Glomerular endothelial cell (primary cell): Measurements from ENCODE around the gene AGTRAP. TPM values are rescaled to one million over a fixed set of nuclear protein-coding genes. Genes with fewer than 3 reads are reported as not detected.

ENCODE experiments used
- DNase-seq: peaks from one replicate; pipeline ENCODE4 v3.0.0-alpha.2; 2011; ENCODE audit warnings: low read depth, low spot score; ENCODE audit errors: extremely low read depth
- total RNA-seq: library from RNA; depleted of rRNA; stranded (reverse); fragments of >200 nt; gene quantifications from 2 replicates; pipeline ENCODE4 v1.2.3, GENCODE V29; 2015

AGTRAP gene
- total RNA-seq, 1 donor from 2014 or later: 54.1 TPM

DNA sequence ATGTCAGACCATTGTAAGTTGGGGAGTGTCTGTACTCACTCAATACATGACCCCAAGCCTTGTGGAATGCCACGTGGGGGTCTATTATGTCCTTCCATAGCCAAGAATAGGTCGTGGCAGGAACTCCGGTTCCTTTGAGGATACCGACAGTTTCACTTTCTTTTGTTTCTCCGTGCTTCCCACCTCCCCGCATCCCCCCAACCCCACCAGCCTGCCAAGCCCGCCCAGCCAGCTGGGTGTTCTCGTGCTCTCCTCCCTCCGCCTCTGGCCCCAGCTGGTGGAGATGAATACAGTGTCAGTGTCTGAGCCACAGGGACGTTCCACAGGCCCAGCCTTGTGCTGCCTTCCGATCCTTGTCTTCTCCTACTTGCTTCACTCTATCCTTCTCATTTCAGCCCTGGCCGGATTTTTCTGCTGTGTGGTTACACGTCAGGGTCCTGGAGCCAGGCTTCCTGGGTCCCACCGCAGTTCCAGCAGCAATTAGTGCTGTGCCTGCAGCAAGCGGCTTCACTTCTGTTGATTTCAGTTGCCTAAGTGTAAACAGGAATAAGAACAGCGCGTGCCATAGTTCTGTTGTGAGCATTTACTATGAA, 4.1 kb upstream of the AGTRAP start:
- no peak for DNase-seq

DNA sequence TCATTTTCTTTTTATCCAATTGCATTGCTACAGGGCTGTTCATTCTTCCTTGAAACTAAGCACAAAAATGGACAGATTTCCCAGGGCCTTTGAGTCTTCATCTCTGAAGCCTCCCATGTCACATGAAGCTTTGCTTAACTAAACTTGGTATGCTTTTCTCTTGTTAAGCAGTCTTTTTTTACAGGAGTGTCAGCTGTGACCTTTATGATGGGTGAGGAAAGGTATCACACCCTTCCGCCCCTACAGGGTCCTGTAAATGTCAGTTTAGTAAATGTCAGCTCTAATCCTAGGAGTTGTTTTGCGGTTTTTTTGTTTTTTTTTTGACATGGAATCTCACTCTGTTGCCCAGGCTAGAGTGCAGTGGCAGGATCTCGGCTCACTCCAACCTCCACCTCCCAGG, 2.6 kb upstream of the AGTRAP start:
- DNase-seq: no peak

GRCh38 chr1:11735531-11735853, 444 bp upstream of the AGTRAP start:
- no peak for DNase-seq

DNA sequence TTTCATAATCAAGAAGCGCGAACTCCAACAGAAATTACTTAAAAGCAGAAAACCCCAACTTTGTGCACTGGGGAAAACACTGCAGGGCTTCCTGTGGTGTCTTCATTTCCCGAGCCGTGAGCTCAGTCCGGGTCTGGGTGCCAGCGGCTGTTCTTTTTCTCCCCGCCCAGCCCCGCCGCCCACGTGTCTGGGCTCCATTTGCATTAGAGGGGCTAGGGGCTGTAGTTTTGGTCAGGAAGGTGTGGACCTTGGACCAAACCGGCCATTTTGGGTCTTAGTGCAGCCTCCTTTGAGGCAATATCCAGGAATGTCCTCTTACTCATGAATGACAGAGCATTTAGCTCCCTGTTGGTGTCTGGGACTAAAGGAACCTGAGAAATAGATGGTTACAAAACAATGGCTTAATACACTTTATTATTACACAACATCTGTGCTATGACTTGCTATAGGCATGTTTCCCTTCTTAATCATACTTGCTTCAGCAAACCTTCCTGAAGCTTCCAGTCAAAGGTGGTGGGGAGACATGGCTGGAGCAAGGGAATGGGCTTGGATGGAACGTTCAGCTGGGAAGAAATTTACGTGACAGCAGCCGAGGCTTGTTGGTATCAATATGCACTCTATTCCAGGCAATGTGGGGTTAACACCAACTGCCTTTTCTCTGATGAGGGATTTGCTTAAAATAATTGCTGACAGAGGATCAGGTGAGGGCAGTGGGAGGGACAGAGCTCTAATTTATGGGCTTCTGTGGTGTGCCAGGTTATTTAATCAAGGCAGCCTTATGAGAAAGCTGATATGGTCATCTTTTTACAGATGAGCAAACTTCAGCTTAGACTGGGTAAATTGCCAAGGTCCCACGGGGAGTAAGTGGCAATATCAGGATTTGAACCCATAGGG, 1.1 kb downstream of the AGTRAP start:
- no peak for DNase-seq

DNA sequence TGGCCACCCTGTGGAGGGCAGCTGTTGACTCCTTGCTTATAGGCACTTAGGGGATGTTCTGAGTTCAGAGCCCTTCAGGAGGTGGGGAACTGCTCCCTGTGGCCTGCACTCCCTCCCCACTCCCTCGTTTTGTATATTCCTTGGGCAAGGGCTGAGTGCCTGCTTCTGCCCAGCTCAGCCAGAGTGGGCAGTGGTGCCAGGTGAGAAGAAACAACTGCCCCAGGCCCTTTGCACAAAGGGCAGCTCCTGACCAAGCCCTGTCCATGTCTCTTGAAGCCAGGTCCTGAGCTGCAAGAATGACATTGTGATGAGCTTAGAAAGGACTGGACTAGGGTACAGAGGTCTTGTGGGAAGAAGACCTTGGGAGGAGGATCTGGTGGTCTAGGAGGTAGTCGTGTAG, 2.2 kb downstream of the AGTRAP start:
- DNase-seq: no peak

GRCh38 chr1:11738783-11739182, 2.8 kb downstream of the AGTRAP start:
- no peak for DNase-seq

DNA sequence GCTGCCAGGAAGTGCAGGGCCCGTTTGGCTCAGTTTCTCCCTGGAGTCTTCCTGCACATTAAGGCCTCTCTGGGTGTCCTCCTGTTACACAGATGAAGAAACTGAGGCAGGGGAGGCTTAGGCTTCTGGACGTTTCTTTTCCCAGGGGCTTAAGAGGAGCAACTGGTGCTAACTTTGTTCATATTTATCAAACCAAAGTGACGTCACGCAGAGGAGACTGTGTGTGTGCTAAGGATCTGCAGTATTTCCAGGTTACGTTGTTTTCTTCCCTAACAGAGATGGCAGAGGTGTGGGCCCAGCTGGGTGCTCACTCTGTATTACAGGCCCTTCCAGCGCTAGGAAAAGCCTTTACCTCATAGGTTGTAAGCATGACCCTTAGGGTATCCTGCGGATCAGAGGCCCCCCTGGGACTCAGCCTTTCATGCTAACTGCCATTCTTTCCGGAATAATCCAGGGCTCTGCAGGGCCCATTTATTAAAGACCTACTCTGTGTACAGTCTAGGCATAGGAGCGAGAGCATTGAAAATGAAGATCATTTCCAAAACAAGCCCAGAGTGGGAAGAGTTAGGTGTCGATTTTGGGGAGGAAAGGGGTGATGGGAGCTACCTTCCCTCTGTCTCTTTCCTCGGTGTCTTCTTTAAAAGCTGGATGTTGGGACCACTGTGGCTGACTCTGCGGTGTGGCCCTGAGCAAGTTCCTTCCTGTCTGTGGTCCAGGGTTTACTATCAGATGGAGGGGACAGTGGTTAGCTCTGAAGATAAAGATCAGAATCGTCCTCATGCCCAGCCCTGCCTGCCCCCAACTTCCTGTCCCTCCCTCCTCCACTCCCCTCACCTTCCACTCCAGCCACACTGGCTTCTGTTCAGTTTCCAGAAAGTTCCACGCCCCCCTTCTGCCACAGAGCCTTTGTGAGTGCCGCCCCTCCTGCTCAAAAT, 4.6 kb downstream of the AGTRAP start:
- no peak for DNase-seq

- no peak for DNase-seq
Observed at GRCh38 chr1:11741482-11741881, 5.5 kb downstream of the AGTRAP start.

DNA sequence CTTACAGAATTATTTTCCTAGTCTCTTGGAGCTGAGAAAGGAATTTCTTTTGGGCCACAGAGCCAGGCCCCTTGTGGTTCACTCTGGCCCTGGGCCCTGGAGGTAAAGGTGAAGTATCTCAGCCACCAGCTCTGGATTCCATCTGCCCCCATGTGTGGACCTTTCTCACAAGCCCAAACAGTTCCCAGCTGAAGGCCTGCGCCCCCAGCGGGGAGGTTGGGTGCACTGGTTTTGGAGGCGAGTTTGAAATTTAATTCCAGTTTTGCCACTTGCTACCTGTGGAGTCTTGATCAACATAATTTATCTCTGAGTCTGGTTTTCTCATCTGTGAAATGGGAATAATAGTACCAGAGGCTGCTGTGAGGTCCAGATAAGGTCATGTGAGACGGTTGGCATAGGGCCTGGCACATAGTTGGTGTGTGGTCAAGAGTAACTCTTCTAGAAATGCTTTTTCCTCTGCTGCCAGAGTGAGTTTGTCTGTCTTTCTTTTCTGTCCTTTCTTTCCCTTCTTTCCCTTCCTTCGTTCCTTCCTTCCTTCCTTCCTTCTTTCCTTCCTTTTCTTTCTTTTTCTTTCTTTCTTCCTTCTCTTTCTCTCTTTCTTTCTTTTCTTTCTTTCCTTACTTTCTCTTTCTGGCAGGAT, 6.1 kb downstream of the AGTRAP start:
- no peak for DNase-seq

DNA sequence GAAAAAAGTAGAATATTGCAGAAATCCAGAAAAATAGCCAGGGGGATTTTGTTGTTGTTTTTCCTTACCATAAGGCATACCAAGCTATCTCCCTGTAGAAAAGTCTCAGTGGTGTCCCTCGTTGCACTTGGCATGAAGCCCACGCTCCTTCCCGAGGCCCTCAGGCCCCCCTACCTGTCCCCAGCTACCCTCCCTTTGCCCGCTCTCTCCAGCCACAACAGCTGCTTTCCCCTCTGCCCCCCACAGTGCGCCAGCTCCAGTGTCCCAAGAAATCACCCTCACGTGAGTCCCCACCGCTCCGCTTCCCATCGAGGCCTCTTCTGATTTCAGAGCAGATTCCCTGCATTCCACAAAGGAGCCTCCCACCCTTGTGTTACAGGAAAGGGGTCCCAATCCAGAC, 8.4 kb downstream of the AGTRAP start:
- DNase-seq: no peak

- DNase-seq: no peak
Observed at GRCh38 chr1:11746092-11746491, 10.2 kb downstream of the AGTRAP start.

- DNase-seq: no peak
Observed at GRCh38 chr1:11746795-11747487, 11.0 kb downstream of the AGTRAP start.

DNA sequence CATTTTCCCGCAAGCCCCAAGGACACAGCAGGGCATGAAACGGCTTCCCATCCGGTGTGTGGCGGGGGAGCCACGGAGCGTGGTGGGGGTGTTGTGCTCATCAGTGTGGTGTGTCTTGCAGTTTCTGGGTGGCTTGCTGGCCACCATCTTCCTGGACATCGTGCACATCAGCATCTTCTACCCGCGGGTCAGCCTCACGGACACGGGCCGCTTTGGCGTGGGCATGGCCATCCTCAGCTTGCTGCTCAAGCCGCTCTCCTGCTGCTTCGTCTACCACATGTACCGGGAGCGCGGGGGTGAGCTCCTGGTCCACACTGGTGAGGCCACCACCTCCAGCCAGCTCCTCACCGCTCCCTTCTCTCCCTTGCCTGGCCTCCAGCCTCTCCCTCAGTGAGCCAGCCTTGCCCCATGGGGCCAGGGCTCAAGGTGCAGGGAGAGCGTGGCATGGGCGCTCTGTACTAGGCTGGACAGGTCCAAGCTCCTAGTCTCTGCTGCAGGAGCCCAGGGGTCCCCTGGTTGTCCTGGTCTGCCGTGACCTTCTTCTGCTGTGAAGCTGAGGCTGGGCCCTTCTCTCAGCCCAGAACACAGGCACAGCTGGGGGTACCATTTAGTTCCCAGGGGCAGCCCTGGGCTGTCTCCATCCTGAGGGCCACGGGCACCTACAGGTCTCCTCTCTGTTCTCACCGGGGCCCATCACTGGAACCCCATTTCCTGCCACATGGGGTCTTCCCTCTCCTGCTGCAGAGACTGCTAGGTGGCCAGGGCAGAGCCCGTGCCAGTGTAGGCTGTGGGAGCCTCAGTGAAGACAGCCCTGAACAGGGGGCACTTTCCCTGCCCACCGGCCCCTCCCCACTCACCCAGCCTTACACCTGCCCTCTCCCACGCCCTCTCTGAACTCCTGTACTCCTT, 12.6 kb downstream of the AGTRAP start:
- no peak for DNase-seq

- no peak for DNase-seq
Observed at GRCh38 chr1:11749203-11749689, 13.3 kb downstream of the AGTRAP start.

GRCh38 chr1:11749996-11750395, 14.1 kb downstream of the AGTRAP start:
- DNase-seq: no peak

GRCh38 chr1:11751087-11751486, 15.2 kb downstream of the AGTRAP start:
- DNase-seq: no peak

GRCh38 chr1:11752359-11753088, 16.6 kb downstream of the AGTRAP start:
- DNase-seq: no peak

DNA sequence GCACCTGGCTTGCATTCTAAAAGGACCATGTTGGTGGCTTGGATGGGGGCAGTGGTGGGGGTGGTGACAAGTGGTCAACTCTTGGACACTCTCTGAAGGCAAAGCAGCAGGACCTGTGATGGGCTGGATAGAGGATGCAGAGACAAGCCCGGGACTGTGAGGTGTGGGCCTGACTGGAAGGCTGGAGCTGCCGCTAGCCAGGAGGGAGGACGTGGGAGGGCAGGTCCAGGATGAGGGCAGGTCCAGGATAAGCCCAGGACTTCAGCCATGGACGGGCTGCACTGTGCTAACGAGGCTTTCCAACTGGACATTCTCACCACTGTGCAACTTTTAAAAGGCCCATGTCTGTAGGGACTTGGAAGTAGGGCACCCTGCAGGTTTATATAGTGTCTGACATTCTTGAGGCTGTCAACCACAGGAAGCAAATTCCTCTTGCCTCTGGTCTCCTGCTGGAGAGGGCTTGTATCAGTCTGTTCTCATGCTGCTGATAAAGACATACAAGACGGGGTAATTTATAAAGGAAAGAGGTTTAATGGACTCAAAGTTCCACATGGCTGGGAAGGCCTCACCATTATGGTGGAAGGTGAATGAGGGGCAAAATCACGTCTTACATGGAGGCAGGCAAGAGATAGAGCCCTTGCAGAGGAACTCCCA, 17.7 kb downstream of the AGTRAP start:
- DNase-seq: no peak
